Measurements from ENCODE around the gene XYLT1.

The XYLT1 gene

DNA sequence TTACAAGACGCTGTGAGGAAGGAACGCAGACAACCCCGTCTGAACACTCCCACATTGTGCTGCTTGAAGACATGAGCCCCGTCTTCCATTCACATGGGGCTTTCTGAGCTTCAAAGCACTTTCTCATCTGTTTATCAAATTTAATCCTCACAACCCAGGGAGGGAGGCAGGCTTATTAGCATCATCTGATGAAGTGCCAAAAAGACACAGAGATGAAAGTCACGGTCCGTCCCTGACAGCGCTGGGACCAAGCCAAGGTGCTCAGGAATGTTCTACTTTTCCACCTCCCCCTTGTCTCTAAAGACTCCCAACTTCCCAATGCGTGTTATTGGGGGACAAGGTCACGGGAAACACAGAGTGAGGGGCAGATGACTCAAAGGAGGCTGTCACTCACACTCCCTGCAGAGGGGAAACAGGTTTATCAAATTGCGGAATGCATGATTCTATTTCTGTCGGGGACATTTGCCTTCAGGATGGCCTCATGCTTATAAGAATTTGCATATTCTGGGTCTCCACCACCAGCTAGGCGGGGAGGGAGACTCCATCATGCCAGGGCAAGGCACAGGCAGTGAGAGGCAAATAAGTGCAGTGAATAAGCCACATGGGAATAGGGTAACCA is 10.7 kb downstream of the XYLT1 start:
- DNase-seq (ENCODE audit: low read depth in 2 of 3, low spot score in 2 of 3), result no peak

DNA sequence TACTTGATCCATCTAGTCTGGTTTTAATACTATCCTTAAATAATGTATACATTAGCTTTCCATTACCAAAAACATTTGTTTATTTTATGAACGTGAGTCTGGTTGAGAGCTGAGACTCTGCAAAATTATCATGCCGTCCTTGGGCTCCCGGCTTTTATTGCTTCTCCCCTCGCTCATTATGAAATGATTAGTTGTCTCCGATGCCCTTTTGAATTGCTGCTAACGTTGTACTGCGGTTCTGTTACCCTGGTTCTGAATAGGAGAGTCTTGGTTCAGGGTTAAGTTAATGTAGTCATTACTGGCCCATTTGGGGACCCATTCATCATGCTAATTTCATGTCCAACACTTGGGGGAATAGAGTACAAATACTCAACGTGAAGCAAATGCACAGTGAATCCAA is 12.8 kb downstream of the XYLT1 start:
- no peak for DNase-seq (ENCODE audit: low read depth in 2 of 3, low spot score in 2 of 3)

DNA sequence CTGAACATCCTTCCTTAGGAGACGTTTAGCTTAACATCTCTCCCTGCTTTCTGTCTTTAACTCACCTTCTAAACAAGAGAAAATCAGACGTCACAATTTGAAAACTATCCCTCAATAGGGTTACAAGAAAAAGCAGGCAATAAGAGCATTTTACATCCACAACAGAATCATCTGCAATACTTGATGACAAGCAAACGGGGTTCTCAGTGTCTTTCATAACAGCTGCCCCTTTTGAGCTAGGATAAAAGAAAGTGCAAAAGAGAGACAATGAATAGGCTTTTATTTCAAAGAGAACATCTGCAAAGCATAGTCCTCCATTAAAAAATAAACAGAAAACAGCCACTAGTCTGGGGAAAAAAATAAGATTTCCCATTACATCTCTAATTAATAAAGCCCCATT is 13.2 kb downstream of the XYLT1 start:
- no peak for DNase-seq (ENCODE audit: low read depth in 2 of 3, low spot score in 2 of 3)

DNA sequence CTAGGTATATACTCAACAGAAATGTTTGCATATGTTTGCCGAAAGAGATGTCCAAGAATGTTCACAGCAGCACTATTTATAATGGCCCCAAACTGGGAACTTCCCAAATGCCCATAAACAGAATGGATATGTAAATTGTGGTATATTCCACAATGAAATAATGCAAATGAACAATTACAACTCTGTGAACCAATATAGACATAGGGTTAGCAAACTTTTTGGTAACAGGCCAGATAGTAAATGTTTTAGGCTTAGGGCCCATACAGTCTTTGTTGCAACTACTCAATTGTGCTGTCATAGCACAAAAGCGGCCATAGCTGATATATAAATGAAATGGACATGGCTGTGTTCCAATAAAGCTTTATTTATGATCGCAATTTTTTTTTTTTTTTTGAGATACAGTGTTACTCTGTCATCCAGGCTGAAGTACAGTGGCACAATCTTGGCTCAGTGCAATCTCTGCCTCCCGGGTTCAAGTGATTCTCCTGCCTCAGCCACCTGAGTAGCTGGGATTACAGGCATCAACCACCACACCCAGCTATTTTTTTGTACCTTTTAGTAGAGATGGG is 16.5 kb downstream of the XYLT1 start:
- no peak for DNase-seq (ENCODE audit: low read depth in 2 of 3, low spot score in 2 of 3)

DNA sequence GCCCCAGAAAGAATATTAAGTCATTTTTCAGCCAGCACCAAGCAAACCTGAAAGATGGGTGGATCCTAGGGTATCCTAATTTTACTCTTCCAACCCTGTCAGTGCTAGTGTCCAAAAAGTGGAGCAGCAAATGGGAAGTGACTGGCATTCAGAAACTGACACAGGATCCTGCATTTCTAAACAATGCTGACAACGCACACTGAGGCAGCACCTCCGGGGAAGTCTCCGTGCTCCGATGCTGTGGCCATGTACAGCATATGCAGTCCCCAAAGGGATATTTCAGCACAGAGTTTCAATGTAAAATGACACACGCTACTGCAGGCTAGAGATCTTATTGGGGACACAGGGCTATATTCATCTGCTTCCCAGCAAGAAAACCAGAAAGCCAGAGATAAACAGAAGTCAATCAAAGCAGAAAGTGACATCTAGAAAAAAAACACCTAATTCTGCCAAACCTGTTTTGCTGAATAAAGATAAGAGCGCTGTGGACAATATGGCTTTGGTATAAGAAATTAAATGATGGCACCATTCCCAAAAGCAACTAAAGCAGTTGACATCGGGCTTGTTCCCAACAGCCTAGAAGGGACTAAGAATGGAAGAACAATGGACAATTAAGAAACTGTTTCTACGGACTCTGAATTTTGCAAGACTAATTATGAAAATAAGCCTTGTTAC is 17.3 kb downstream of the XYLT1 start:
- no peak for DNase-seq (ENCODE audit: low read depth in 2 of 3, low spot score in 2 of 3)

DNA sequence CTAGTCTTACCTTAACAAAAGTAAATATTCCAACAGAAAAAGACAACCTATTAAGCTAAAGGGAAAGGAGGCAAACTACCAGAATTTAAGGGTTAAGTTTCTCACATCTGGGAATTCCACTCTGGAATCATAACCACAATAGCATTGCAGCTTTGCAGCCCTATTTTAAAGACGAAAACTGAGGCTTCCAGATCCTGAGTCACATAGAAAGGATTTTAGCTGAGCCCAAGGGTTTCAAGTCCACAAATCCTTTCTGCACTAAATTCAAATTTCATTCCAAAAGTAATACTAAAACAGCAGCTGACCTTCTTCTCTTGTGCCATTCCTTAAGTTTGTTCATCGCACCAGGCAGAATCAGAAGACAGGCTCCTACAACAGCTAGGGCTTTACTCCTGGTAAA is 17.8 kb downstream of the XYLT1 start:
- DNase-seq (ENCODE audit: low read depth in 2 of 3, low spot score in 2 of 3), result no peak

DNA sequence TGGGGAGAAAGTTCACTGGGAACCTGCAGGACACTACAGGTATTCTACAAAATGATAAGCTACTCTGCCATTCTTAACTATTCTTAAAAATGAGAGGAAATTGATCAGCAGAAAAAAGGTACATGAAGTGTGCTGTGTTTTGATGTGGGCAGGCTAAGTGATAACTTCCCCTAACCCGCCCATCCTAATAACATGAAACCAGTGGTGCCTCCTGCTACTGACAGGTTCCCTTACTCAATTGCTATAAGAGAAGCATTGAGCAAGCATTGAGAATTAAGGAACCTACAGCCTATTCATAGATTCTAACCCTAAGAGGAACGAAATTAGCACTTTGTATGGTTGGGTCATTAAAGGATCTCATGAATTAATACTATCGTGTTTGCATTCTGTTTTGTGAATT is 18.9 kb downstream of the XYLT1 start:
- DNase-seq (ENCODE audit: low read depth in 2 of 3, low spot score in 2 of 3), result no peak

DNA sequence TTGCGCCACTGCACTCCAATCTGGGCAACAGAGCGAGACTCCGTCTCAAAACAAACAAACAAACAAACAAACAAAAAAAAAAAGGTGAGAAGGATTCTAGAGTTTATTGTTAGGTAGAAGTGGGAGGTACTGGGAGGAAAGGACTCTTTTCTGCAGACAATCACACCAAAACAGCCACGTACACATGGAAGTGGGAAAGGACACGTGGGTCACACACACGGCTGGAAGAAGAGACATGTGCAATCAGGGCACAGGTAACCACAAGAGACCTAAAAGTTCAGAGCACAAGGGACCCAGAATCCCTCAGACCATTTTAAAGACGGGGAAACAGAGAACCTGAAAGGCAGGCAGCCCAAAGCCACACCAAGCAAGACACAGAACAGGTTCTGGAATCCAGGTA is 20.5 kb downstream of the XYLT1 start:
- DNase-seq (ENCODE audit: low read depth in 2 of 3, low spot score in 2 of 3), result no peak

DNA sequence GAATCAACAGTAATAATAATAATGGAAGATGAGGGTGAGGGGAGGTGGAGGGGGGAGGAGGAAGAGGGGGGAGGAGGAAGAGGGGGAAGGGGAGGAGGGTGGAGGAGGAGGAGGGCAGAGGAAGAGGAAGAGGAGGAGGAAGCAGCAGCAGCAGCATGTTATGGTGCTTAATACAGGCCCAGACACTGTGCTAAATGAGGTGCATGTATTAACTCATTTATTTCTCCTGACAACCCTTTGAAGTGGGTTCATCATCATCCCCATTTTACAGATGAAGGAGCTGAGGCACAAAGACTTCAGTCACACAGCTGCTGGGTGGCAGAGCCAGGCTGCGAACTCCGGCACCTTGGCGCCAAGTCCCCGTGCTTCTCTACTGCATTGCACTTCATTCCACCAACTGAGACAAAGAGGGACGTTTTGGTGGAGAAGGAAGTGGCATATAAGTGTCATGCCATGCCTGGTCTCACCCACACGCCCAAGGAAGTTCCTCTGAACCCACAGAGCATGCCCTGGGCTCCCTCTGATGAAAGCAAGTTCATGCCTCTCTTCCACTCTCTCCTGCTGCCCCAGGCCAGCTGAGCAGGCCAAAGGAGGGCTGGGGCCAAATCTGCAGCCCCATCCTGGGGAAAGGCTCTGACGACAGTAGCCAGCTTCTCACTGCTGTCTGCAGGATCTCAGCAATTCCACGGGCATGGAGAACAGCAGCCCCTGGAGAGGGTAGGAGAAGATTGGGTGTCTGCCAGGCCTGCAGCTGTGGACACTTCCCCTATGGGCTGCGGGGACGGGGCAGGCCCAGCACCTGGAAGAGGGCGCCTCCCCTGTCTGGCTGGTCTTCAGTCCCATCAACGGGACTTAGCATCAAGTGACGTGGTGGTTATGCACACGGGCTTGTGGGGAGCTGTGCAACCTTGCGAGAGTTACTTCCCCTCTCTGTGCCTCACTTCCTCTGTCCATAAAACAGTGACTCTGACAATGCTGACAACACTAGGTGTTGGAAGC is 21.8 kb downstream of the XYLT1 start:
- DNase-seq (ENCODE audit: low read depth in 2 of 3, low spot score in 2 of 3), result no peak

DNA sequence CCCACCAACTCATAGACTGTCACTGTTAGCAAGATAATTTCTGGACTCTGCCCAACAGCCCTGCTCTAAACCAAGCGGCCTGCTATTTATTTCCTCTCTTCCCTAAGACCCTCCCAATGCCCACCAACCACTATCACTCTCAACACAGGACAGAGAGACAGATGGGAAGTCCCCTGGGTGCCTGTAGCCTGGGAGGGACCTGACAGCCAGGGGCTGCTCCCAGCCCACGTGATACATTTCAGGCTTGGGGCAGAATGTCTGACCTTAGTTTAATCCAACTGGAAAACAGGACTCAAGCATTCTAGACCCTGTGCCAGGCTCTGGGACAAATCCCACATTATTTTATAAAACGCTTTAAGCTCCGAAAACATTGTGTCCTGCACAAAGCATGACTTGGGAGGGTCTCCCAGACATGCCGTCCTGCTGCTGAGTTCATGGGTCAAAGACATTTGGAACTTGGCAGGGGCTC is 23.6 kb downstream of the XYLT1 start:
- no peak for DNase-seq (ENCODE audit: low read depth in 2 of 3, low spot score in 2 of 3)

DNA sequence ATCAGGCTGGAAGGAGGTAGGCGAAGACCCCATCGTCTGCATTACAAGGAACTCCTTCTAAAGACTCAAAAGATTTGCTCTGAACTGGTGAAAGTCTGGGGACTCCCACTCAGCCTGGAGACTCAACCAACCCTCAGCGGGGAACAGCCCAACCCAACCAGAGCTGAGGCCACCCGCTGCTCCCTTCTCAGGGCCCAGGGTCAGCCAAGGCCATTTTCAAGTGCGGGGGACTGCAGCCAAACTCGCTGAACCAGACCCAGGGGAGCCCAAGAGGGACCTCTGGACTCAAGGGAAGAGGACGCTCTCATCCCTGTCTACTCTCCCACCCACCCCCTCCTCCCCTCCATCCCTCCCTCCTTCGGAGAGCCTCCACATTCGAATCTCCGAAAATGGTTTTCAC is 24.1 kb downstream of the XYLT1 start:
- DNase-seq (ENCODE audit: low read depth in 2 of 3, low spot score in 2 of 3), result no peak

DNA sequence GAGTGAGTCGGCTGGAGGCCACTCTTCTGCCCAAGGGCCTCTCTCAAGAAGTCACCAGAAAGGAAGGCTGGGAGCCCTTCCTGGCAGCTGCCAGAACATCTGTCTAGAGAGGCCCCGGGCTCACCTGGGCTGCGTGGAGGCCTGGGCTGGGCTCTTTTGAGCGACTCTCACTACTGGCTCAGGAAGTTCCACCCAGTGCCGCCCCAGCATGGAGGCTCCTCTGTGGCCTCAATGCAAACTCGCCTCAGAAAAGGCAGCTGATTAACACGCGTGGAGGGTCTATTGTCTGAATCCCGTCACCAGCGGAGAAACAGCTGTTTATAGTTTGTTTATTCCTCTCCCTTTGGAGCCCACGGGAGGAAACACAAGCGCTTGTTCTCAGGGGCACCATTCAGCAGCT is 25.3 kb downstream of the XYLT1 start:
- DNase-seq (ENCODE audit: low read depth in 2 of 3, low spot score in 2 of 3), result no peak

DNA sequence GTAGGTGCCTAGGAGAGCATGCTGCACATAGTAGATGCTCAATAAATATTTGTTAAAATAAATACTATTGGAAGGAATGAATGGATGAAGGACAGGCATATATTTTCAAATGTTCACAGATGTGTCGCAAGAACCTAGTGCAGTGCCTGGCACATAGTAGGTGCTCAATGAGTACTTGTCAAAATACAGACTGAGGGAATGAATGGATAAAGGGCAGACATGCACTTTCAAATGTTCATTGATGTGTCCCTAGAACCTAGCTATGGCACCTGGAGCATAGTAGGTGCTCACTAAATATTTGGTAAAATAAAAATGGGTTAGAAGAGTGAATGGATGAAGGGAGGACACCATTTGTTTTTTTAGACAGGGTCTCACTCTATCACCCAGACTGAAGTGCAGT is 26.1 kb downstream of the XYLT1 start:
- no peak for DNase-seq (ENCODE audit: low read depth in 2 of 3, low spot score in 2 of 3)

DNA sequence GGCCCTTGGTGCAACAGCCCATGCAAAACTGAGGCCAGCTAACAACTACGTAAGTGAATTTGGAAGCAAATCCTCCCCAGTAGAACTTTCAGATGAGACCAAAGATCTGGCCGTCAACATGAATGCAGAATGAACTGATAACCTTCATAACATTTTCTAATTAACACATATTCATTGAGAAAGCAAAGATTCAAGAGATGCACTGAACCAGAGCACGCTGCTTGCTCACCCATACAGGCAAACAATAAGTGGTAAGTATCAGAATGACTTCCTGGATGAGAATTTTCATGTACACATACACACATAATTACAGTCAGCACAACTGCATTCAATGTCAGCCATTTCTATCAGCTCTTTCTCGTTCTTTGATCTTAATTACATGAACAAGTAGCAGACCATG is 30.6 kb downstream of the XYLT1 start:
- no peak for DNase-seq (ENCODE audit: low read depth in 2 of 3, low spot score in 2 of 3)

DNA sequence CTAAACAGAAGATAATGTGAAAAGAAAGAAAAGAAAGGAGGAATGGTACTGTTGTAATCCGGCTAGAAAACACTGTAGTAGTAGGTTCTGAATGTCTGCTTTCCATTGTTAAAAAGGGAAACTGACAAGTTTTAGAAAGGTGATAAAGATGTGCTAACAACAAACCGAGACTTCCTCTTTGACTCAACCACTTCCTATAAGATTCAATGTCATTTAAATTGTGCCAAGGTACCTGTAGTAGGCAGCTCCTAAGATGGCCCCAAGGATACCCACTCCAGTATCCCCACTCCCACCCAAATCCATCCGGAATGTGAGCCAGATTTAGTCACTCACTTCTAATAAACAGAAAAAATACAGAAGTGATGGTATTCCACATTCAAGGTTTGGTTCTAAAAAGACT is 31.2 kb downstream of the XYLT1 start:
- no peak for DNase-seq (ENCODE audit: low read depth in 2 of 3, low spot score in 2 of 3)

DNA sequence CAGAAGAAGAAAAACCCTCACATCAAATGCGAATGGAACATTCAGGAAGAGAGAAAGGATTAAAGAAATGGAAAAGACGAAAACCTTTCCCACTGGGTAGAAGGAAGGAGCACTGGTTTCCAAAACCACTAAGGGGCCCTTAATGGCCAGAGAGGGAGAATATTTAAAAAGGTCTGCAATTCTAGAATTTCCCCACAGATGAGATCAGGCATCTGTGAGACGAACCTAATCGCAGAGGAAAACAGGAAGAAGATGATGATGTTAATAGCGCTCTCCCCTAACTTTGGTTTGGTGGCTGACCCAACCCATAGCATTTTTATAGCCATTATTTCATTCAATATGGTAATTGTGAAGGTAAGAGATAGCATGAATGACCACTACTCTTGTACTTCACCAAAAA is 32.8 kb downstream of the XYLT1 start:
- no peak for DNase-seq (ENCODE audit: low read depth in 2 of 3, low spot score in 2 of 3)

DNA sequence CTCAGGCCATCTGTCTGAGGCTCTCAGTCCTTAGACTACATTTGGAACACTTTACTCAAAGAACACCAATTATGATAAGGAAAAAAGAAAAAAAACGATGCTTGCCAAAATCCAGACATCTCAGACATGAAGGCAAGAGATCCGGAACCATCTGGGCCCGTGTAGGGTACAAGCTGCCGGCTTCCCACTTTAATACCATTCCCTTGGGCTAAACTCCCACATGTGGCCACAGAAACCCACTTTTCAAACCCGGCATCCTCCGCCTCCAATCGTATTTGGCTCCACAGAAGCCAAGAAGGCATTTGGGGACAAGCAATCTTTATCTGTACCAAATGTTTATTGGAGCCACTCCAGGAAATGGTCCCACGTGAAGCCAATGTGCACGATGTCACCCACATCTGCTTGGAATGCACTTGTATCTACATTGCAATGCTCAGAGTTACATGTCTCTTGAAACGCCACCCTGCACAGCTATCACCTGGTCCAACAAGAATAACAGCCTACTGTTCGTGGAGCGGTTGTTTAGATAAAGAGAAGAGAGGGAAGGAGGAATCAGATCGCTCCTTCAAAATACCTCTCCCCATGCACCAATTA is 33.5 kb downstream of the XYLT1 start:
- DNase-seq (ENCODE audit: low read depth in 2 of 3, low spot score in 2 of 3), result no peak

DNA sequence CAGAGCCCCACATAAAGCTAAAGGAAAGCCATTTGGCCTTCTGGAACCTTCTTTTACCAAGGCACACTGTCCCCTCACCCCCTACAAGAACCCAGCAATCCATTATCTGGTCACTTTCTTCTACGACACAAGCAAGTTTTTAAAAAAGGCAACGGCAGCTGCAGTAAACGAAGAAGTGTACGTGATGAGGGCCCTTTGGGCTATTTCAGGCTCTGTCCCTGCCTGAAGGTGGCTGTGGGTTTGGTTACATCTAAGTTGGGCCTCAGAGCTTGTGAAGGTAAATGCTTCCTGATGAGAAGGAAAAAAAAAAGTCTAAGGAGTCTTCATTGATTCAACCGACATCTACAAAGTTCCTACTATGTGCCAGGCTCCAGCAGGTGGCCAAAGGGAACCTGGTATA is 35.4 kb downstream of the XYLT1 start:
- no peak for DNase-seq (ENCODE audit: low read depth in 2 of 3, low spot score in 2 of 3)

DNA sequence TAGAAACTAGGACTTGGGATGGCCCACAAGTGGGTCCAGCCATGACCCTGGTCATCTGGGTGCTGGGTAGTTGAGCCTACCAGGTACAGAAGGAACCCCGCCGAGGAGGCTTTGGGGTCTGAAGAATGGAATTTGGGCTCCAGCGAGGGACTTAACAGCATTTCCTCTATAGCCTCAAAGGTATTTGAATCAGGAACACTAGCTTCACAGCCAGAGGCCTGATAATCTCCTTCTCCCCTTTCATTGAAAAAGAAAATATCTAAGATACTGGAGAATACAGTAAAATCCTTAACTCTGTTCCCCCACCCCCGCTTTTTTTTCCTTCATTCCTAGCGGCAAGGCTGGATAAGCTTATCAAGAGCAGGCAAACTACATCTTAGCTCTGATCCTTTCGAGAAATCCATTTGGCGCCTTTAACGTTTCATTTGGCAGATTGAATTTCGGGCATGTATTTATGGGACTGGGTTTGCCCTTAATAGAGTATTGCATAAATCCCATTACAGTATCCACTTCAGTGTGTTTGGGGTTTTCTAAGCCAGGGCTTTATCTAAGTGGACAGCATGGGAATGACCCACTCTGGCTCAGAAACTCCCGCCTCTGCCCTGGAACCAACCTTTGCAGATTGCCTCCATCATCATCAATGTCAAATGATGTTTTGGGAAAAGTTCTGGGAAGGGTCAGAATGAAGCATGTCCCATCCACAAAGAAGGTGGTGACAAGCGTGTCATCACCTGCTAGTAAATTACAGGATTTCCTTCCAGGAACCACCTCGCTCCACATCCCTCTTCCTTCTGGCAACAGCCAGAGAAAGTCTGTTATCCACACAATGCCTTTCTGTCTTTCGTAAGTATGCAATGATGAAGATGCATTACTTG is 36.9 kb downstream of the XYLT1 start:
- DNase-seq (ENCODE audit: low read depth in 2 of 3, low spot score in 2 of 3), result no peak

DNA sequence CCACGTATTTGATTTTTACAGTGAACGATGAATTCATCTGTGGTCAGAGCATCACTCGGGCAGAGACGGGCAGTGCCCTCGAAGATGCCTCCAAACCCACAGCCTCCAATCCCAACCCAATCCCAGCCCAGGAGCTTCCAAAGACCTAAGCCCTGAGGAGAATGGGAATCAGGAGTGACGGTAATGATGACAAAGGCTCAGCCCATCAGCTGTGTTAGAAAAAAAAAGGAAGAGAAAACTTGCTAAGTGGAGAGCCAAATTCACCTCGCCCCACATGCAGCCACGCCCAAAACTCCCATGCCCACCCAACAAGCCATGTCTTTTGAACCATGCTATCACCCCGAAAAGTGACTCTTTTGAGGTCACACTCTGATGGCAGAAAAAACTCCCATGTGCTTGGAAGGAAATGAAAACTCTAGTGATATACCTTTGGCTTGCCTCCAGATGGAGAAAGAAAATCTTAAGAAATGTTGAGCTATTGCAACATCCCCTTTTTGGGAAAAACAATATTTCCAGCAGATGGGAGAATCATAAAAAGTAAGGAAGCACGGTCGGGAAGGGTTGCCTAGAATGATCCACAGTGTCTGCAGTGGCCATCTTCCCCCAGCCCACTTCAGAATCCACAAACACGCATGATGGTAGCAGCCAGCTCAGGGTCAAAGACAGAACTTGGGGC is 37.7 kb downstream of the XYLT1 start:
- no peak for DNase-seq (ENCODE audit: low read depth in 2 of 3, low spot score in 2 of 3)

All from activated CD8-positive, alpha-beta memory T cell treated with anti-CD3 and anti-CD28 coated beads for 48 hours (primary cell).